ENCODE data around the gene FKBP2.

FKBP2 gene

DNA sequence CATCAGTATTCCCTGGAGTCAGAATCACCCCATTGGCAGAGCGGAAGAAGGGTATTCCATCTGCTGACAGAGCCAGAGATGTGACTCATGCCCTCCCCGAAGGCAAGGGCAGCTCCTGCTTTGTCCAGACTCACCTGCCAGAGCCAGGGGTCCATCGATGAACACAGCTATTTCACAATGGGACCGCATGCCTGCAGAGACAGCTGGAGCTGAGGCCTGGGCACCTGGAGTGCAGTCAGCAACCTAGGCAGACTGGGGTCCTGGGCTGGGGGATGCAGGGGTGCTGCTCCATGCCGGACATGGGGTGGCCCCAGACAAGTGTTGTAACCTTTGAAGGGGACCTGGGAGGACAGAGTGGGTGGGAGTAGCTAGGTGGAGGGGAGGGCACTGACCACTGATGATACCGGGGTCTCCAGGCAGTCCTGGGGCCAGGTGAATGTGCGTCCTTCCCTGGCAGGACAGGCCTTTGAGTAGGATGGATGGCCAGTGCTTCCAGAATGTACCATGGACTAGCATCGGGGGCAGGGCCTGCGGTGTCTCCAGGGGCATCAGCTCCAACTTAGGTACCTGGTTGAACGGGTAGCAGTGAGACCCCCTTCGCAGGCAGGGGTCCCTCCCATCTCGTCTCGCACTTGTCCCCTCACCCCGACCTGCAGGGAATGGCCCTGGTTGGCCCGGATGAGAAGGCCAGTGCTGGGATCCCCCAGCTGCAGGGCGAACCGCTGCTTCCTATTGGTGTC lies 16.6 kb upstream of the FKBP2 start:
- no peak overlapping the region for H2BK5ac ChIP-seq (ENCODE audit: low read depth, low read length, poor library complexity)
- peaks cover 15 to 20% of the 10 kb centered on the region in 2 experiments for H3K4me1 ChIP-seq (ENCODE audit: control insufficient read depth in 1 of 2, insufficient read depth in 2 of 2, low read length in 2 of 2)
- H3K18ac ChIP-seq (ENCODE audit: low read length) = no peak overlapping the region
- no peak overlapping the region for H3K9ac ChIP-seq (ENCODE audit: low read length)
- H3K4me3 ChIP-seq (ENCODE audit: low read depth, low read length) = no peak overlapping the region
- H4K91ac ChIP-seq (ENCODE audit: low read depth, low read length) = no peak overlapping the region
- no peak overlapping the region for H4K8ac ChIP-seq (ENCODE audit: low read depth, low read length)
- peaks cover 12% of the 10 kb centered on the region for H3K79me2 ChIP-seq (ENCODE audit: control insufficient read depth, insufficient read depth, low read length, poor library complexity)
- H2BK12ac ChIP-seq (ENCODE audit: low read length) = no peak overlapping the region
- peaks cover 15% of the 10 kb centered on the region for H3K79me1 ChIP-seq (ENCODE audit: low read length)
- H2BK120ac ChIP-seq (ENCODE audit: insufficient read depth, low read length, poor library complexity) = no peak overlapping the region
- H3K27ac ChIP-seq (ENCODE audit: low read depth, low read length) = no peak overlapping the region
- peak overlapping the region; percentile 13 for H4K12ac ChIP-seq (ENCODE audit: low read depth, low read length)
- H2AK5ac ChIP-seq (ENCODE audit: low read length) = no peak overlapping the region
- peaks cover 5% of the 10 kb centered on the region for H3K9me3 ChIP-seq (ENCODE audit: insufficient read depth, low read depth, low read length)
- no CpG with 5 or more reads among the region's 17 CpGs for WGBS (ENCODE audit: extremely low coverage, insufficient coverage, insufficient read length)
- no peak overlapping the region for H3K4me2 ChIP-seq (ENCODE audit: low read length)
- H3K23ac ChIP-seq (ENCODE audit: low read length) = no peak overlapping the region
- peaks cover 31 to 33% of the 10 kb centered on the region in 2 experiments for H3K36me3 ChIP-seq (ENCODE audit: control insufficient read depth in 1 of 2, insufficient read depth in 2 of 2, low read length in 2 of 2)
- peak in 1 of 2 donors; percentile 43 for DNase-seq
- H3K4ac ChIP-seq (ENCODE audit: low read depth, low read length) = no peak overlapping the region
- no peak overlapping the region for H3K14ac ChIP-seq (ENCODE audit: low read length)
- no peak overlapping the region for H2AFZ ChIP-seq (ENCODE audit: insufficient read depth, low read length, poor library complexity)
- no peaks in the 10 kb centered on the region for H3K27me3 ChIP-seq (ENCODE audit: insufficient read depth, low read length)

DNA sequence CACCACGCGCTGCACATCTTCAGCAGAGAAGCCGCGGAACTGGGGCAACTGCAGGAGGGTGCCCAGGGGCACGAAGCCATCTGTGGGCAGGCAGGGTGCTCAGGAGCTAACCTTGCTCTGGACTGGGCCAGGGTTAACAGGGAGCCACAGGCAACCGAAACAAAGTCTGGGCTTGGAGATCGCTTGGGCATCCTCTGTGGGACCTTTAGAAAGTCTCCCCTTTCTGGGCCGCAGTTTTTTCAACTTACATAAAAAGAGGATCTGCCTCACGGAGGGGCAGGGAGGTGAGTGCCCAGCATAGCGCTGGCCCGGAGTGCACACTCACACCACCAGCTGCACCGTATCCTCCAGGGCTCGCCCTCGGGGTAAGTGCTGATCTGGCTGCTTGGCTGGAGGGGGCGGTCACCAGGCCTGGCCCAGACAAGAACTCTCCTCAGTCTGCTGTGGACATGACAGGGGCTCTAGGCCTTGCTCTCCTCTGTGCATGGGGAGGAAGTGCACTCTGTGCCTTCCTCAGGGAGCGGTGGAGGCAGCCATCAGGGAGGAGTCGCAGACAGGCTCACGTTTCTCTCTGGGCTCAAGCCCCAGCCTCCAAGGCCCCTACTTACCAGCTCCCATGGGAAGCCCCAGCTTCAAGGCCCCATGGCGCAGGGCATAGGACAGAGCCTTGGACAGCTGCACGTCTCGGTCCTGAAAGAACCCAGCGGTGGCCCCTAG lies 15.8 kb upstream of the FKBP2 start:
- Histone ChIP-seq H3K4ac (ENCODE audit: low read depth, low read length) (peak overlapping the region; percentile 74), H4K91ac (ENCODE audit: low read depth, low read length) (peak overlapping the region; percentile 94), H2BK12ac (ENCODE audit: low read length) (peak overlapping the region; percentile 42), H2BK120ac (ENCODE audit: insufficient read depth, low read length, poor library complexity) (peak overlapping the region; percentile 57), H3K18ac (ENCODE audit: low read length) (peak overlapping the region; percentile 97), H3K79me2 (ENCODE audit: control insufficient read depth, insufficient read depth, low read length, poor library complexity) (peaks cover 12% of the 10 kb centered on the region), H3K27ac (ENCODE audit: low read depth, low read length) (no peak overlapping the region), H2AK5ac (ENCODE audit: low read length) (peak overlapping the region; percentile 93), H3K4me1 (ENCODE audit: control insufficient read depth in 1 of 2, insufficient read depth in 2 of 2, low read length in 2 of 2) (peaks cover 15 to 24% of the 10 kb centered on the region in 2 experiments), H4K12ac (ENCODE audit: low read depth, low read length) (peak overlapping the region; percentile 94), H3K27me3 (ENCODE audit: insufficient read depth, low read length) (no peaks in the 10 kb centered on the region), H2AFZ (ENCODE audit: insufficient read depth, low read length, poor library complexity) (peak overlapping the region; percentile 11), H3K4me3 (ENCODE audit: low read depth, low read length) (peak overlapping the region; percentile 83), H3K4me2 (ENCODE audit: low read length) (peak overlapping the region; percentile 95), H3K36me3 (ENCODE audit: control insufficient read depth in 1 of 2, insufficient read depth in 2 of 2, low read length in 2 of 2) (peaks cover 25 to 27% of the 10 kb centered on the region in 2 experiments), H3K14ac (ENCODE audit: low read length) (peak overlapping the region; percentile 92), H2BK5ac (ENCODE audit: low read depth, low read length, poor library complexity) (peak overlapping the region; percentile 51), H3K79me1 (ENCODE audit: low read length) (peaks cover 15% of the 10 kb centered on the region), H4K8ac (ENCODE audit: low read depth, low read length) (peak overlapping the region; percentile 90), H3K23ac (ENCODE audit: low read length) (no peak overlapping the region), H3K9ac (ENCODE audit: low read length) (no peak overlapping the region), H3K9me3 (ENCODE audit: insufficient read depth, low read depth, low read length) (peaks cover 5% of the 10 kb centered on the region)
- no CpG with 5 or more reads among the region's 22 CpGs for WGBS (ENCODE audit: extremely low coverage, insufficient coverage, insufficient read length)
- peak; percentile 52 to 68 for DNase-seq

DNA sequence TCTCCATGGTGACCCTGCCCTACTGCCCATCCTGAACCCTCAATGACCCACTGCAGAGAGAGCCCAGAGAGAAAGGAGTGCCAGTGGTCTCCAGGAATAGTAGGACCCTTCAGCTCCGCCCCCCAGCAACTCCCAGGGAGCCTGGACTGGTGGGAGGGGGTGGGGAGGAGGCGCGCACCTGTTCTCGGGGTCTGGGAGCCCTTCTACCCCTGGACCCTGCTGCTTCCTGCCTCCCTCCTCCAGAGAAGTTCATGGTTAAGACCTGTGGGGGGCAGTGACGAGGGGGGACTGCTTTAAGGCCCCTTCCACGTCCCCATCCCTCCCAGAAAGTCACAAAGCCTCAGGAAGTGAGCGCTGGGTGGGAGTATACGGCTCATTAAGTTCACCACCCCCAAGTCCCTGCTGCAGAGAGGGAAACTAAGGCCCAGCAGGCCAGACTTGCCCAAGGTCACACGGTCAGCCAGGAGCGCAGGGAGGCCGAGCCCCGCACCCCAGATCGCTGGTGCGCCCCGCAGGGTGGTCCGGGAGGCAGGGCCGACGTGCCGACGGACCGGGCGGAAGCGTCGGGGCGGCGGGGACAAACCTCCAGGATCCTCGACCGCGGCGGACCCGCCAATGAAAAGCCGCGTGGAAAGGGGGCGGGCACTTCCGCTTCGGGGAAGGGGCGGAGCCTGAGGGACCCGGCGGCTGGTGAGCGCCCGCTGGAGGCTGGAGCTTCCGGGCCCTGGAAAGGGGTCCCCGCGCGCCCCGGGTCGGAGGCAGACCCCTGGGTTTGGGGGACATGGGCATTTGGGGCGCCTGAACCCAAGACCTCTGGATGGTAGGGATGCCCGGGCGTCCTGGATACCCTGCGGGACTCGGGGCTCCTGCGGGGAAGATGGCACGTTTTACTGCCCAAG lies 15.0 kb upstream of the FKBP2 start, which contains the start of the genes NUDT22 and TRPT1:
NUDT22 (plus strand) TSS at position 667 of the 899 bp plus-strand sequence. CDS start 379 bp downstream, outside the sequence.
TRPT1 (minus strand) TSS at position 579 of the 899 bp plus-strand sequence; CDS start at position 253, 326 bp downstream.
- Histone ChIP-seq H3K27ac (ENCODE audit: low read depth, low read length) (peak within 1 kb of the TSS; percentile 5), H2AK5ac (ENCODE audit: low read length) (peak within 1 kb of the TSS; percentile 93), H3K4me3 (ENCODE audit: low read depth, low read length) (peak within 1 kb of the TSS; percentile 83), H3K4me2 (ENCODE audit: low read length) (peak within 1 kb of the TSS; percentile 95), H3K79me1 (ENCODE audit: low read length) (peaks cover 20% of the 10 kb centered on the region), H3K18ac (ENCODE audit: low read length) (peak within 1 kb of the TSS; percentile 97), H3K9me3 (ENCODE audit: insufficient read depth, low read depth, low read length) (peaks cover 5% of the 10 kb centered on the region), H2AFZ (ENCODE audit: insufficient read depth, low read length, poor library complexity) (peak within 1 kb of the TSS; percentile 76), H4K8ac (ENCODE audit: low read depth, low read length) (peak within 1 kb of the TSS; percentile 94), H3K9ac (ENCODE audit: low read length) (peak within 1 kb of the TSS; percentile 87), H2BK120ac (ENCODE audit: insufficient read depth, low read length, poor library complexity) (peak within 1 kb of the TSS; percentile 70), H3K79me2 (ENCODE audit: control insufficient read depth, insufficient read depth, low read length, poor library complexity) (peaks cover 16% of the 10 kb centered on the region), H4K12ac (ENCODE audit: low read depth, low read length) (peak within 1 kb of the TSS; percentile 94), H3K36me3 (ENCODE audit: control insufficient read depth in 1 of 2, insufficient read depth in 2 of 2, low read length in 2 of 2) (peaks cover 17 to 19% of the 10 kb centered on the region in 2 experiments), H2BK5ac (ENCODE audit: low read depth, low read length, poor library complexity) (peak within 1 kb of the TSS; percentile 58), H3K23ac (ENCODE audit: low read length) (no peak within 1 kb of the TSS), H3K27me3 (ENCODE audit: insufficient read depth, low read length) (no peaks in the 10 kb centered on the region), H3K4ac (ENCODE audit: low read depth, low read length) (peak within 1 kb of the TSS; percentile 74), H2BK12ac (ENCODE audit: low read length) (peak within 1 kb of the TSS; percentile 42), H3K14ac (ENCODE audit: low read length) (peak within 1 kb of the TSS; percentile 92), H4K91ac (ENCODE audit: low read depth, low read length) (peak within 1 kb of the TSS; percentile 94), H3K4me1 (ENCODE audit: control insufficient read depth in 1 of 2, insufficient read depth in 2 of 2, low read length in 2 of 2) (peaks cover 15 to 24% of the 10 kb centered on the region in 2 experiments)
- WGBS (ENCODE audit: extremely low coverage, insufficient coverage, insufficient read length) = no CpG with 5 or more reads among the region's 54 CpGs
- peak; percentile 83 to 92 for DNase-seq

All from trophoblast cell (in vitro differentiated cells and primary cell).